DND-41 (cell line): Measurements from ENCODE around the gene SYNPO.

Experiments
- CTCF ChIP-seq: IDR thresholded peaks from 2 replicates; pipeline ENCODE4 v1.5.1; 2012; ENCODE audit warnings: borderline replicate concordance, low read length, moderate library complexity, mild to moderate bottlenecking; ENCODE audit not compliant: poor library complexity, severe bottlenecking; ENCODE audit errors: extremely low read depth
- EZH2 ChIP-seq: IDR thresholded peaks from 3 replicates; pipeline ENCODE4 v1.6.1; 2012; ENCODE audit warnings: borderline replicate concordance, low read depth, mild to moderate bottlenecking, moderate library complexity, low read length, inconsistent platforms; ENCODE audit not compliant: severe bottlenecking

- TF ChIP-seq CTCF (no peak), EZH2 (no peak)
These were observed 29.4 kb upstream of the SYNPO start for GRCh38 chr5:150611026-150611425.
